ENCODE results near the gene F2R.
"Not testable (repeated sequence)": the region's sequence is repeated elsewhere in the genome, so short reads cannot be mapped to it uniquely, and the experiment has no call there.

Gene F2R

GRCh38 chr5:76761118-76761517 lies 45.2 kb downstream of the F2R start:
- FAIRE-seq: not testable (repeated sequence)

GRCh38 chr5:76762484-76762883 lies 46.6 kb downstream of the F2R start:
- FAIRE-seq: no peak

- no peak for FAIRE-seq
Measured at GRCh38 chr5:76763136-76763535, 47.2 kb downstream of the F2R start.

- FAIRE-seq: no peak
Measured at GRCh38 chr5:76764374-76764773, 48.4 kb downstream of the F2R start.

- no peak for FAIRE-seq
Measured at GRCh38 chr5:76765249-76765648, 49.3 kb downstream of the F2R start.

GRCh38 chr5:76766746-76767145 lies 50.8 kb downstream of the F2R start:
- FAIRE-seq: no peak

GRCh38 chr5:76771041-76771440 lies 55.1 kb downstream of the F2R start:
- FAIRE-seq: not testable (repeated sequence)

- FAIRE-seq: no peak
Measured at GRCh38 chr5:76771705-76772405, 55.9 kb downstream of the F2R start.

GRCh38 chr5:76775921-76776320 lies 60.0 kb downstream of the F2R start:
- no peak for FAIRE-seq

GRCh38 chr5:76776391-76776790 lies 60.5 kb downstream of the F2R start:
- FAIRE-seq: no peak

GRCh38 chr5:76780616-76781015 lies 64.7 kb downstream of the F2R start:
- not testable (repeated sequence) for FAIRE-seq

GRCh38 chr5:76781775-76782174 lies 65.8 kb downstream of the F2R start:
- FAIRE-seq: no peak

GRCh38 chr5:76782444-76782843 lies 66.5 kb downstream of the F2R start:
- no peak for FAIRE-seq

All from A204.1 (cell line).